IMR-90 (cell line): ENCODE measurements around the gene TAF4. TPM values are rescaled to one million over a fixed set of nuclear protein-coding genes. Genes with fewer than 3 reads are reported as not detected.

Experiments used
- ATAC-seq: fragments of 200-7000 bp; cut with Tn5 transposase; 2 replicates; pipeline ENCODE4 v1.9.1; 2020; ENCODE audit warnings: low read depth, mild to moderate bottlenecking, moderate library complexity
- BruUV-seq: library from RNA; stranded (reverse); fragments of 400-500 nt; replicated peaks from 2 replicates; lab custom pipeline; 2021; lab: Mats Ljungman, UMichigan
- CTCF ChIA-PET: fragments of 300-600 bp; formaldehyde crosslinking; extraction: SDS; loops from one replicate; lab custom pipeline; 2021; ENCODE audit warnings: antibody characterized with exemption; lab: Yijun Ruan, JAX
- POLR2A ChIA-PET: fragments of 300-600 bp; sonication (Branson Sonifier 250); formaldehyde crosslinking; loops from one replicate; lab custom pipeline; 2022; ENCODE audit warnings: antibody characterized with exemption; ENCODE audit not compliant: unreplicated experiment; lab: Charles Lee
- DNase-seq: peaks from one replicate; pipeline ENCODE4 v3.0.0; 2013
- H2AFZ ChIP-seq: replicated peaks from 2 replicates; pipeline ENCODE3; 2013; ENCODE audit warnings: low read length, mild to moderate bottlenecking; ENCODE audit not compliant: poor library complexity
- H2AK5ac ChIP-seq: 2 replicates; pipeline ENCODE4 v1.6.1; 2013; ENCODE audit warnings: low read depth, low read length, inconsistent platforms
- H2AK9ac ChIP-seq: replicated peaks from 2 replicates; pipeline ENCODE3; 2013; ENCODE audit warnings: mild to moderate bottlenecking, low read depth, low read length, moderate library complexity; ENCODE audit not compliant: poor library complexity
- H2BK120ac ChIP-seq: 2 replicates; pipeline ENCODE4 v1.6.1; 2013; ENCODE audit warnings: low read depth, low read length, inconsistent platforms
- H2BK15ac ChIP-seq: 3 replicates; pipeline ENCODE4 v1.6.1; 2013; ENCODE audit warnings: low read depth, low read length, inconsistent platforms
- H2BK20ac ChIP-seq: 2 replicates; pipeline ENCODE4 v1.6.1; 2013; ENCODE audit warnings: low read depth, mild to moderate bottlenecking, inconsistent platforms, low read length, moderate library complexity
- H2BK5ac ChIP-seq: 2 replicates; pipeline ENCODE4 v1.6.1; 2013; ENCODE audit warnings: mild to moderate bottlenecking, low read depth, low read length, inconsistent platforms; ENCODE audit not compliant: poor library complexity, severe bottlenecking
- H3K14ac ChIP-seq: replicated peaks from 2 replicates; pipeline ENCODE4 v1.6.1; 2013; ENCODE audit warnings: low read depth, low read length, inconsistent platforms
- H3K18ac ChIP-seq: 2 replicates; pipeline ENCODE4 v1.6.1; 2013; ENCODE audit warnings: low read depth, low read length, control low read depth
- H3K23ac ChIP-seq: 2 replicates; pipeline ENCODE4 v1.6.1; 2013; ENCODE audit warnings: low read depth, low read length, inconsistent platforms
- H3K27ac ChIP-seq: 2 replicates; pipeline ENCODE4 v1.5.1; 2013; ENCODE audit warnings: mild to moderate bottlenecking, control low read depth, low read length; ENCODE audit not compliant: insufficient read depth
- H3K27me3 ChIP-seq: 2 replicates; pipeline ENCODE4 v1.6.1; 2013; ENCODE audit warnings: low read length; ENCODE audit not compliant: control insufficient read depth, insufficient read depth
- H3K36me3 ChIP-seq: 2 replicates; pipeline ENCODE4 v1.6.1; 2013; ENCODE audit warnings: low read length, mixed read lengths; ENCODE audit not compliant: control insufficient read depth, insufficient read depth
- H3K4ac ChIP-seq: 2 replicates; pipeline ENCODE4 v1.6.1; 2013; ENCODE audit warnings: low read depth, low read length, inconsistent platforms
- H3K4me1 ChIP-seq: 2 replicates; pipeline ENCODE4 v1.6.1; 2013; ENCODE audit warnings: low read length, mixed read lengths; ENCODE audit not compliant: control insufficient read depth, insufficient read depth
- H3K4me2 ChIP-seq: 2 replicates; pipeline ENCODE4 v1.6.1; 2013; ENCODE audit warnings: low read depth, mild to moderate bottlenecking, control low read depth, low read length, moderate library complexity
- H3K4me3 ChIP-seq: 2 replicates; pipeline ENCODE4 v1.5.1; 2013; ENCODE audit warnings: low read depth, mild to moderate bottlenecking, control low read depth, low read length, moderate library complexity; ENCODE audit not compliant: insufficient read depth
- H3K56ac ChIP-seq: 2 replicates; pipeline ENCODE4 v1.6.1; 2013; ENCODE audit warnings: low read length, inconsistent platforms; ENCODE audit not compliant: insufficient read depth; ENCODE audit errors: extremely low read depth
- H3K79me1 ChIP-seq, 2 experiments: 2 replicates each; pipeline ENCODE4 v1.6.1; 2013; ENCODE audit warnings: low read length in 2 of 2, inconsistent platforms in 1 of 2, low read depth in 1 of 2
- H3K9ac ChIP-seq: 2 replicates; pipeline ENCODE4 v1.6.1; 2013; ENCODE audit warnings: low read depth, low read length, control low read depth
- H3K9me1 ChIP-seq: 2 replicates; pipeline ENCODE4 v1.6.1; 2013; ENCODE audit warnings: low read length, inconsistent platforms; ENCODE audit not compliant: insufficient read depth
- H3K9me3 ChIP-seq: 2 replicates; pipeline ENCODE4 v1.6.1; 2013; ENCODE audit warnings: low read length; ENCODE audit not compliant: control insufficient read depth, insufficient read depth
- H4K20me1 ChIP-seq: 2 replicates; pipeline ENCODE4 v1.6.1; 2013; ENCODE audit warnings: low read length, inconsistent platforms; ENCODE audit not compliant: insufficient read depth
- H4K5ac ChIP-seq: 2 replicates; pipeline ENCODE4 v1.6.1; 2013; ENCODE audit warnings: mild to moderate bottlenecking, low read depth, low read length, control low read depth
- H4K8ac ChIP-seq, 2 experiments: 2 replicates each; pipeline ENCODE4 v1.6.1; 2013; ENCODE audit warnings: low read depth in 2 of 2, low read length in 2 of 2, control low read depth in 1 of 2, inconsistent platforms in 1 of 2
- H4K91ac ChIP-seq: 2 replicates; pipeline ENCODE4 v1.6.1; 2013; ENCODE audit warnings: low read depth, low read length, inconsistent platforms; ENCODE audit not compliant: insufficient read depth
- BHLHE40 ChIP-seq: fragments of 150-350 bp; IDR thresholded peaks from 2 replicates; pipeline ENCODE4 v1.6.1; 2016; ENCODE audit warnings: mild to moderate bottlenecking, low read depth, low read length
- CEBPB ChIP-seq: IDR thresholded peaks from 2 replicates; pipeline ENCODE4 v1.6.1; 2012; ENCODE audit warnings: low read depth, low read length, improper control_type of control experiment
- CHD1 ChIP-seq: IDR thresholded peaks from 2 replicates; pipeline ENCODE4 v1.6.1; 2012; ENCODE audit warnings: low read depth, low read length, improper control_type of control experiment
- FOS ChIP-seq: fragments of 150-350 bp; IDR thresholded peaks from 2 replicates; pipeline ENCODE4 v1.6.1; 2016; ENCODE audit warnings: low read depth, low read length
- MAFK ChIP-seq: IDR thresholded peaks from 2 replicates; pipeline ENCODE4 v1.6.1; 2012; ENCODE audit warnings: low read depth, low read length, improper control_type of control experiment
- MAZ ChIP-seq: IDR thresholded peaks from 2 replicates; pipeline ENCODE4 v1.6.1; 2012; ENCODE audit warnings: low read depth, mild to moderate bottlenecking, low read length, improper control_type of control experiment, moderate library complexity, borderline replicate concordance
- MXI1 ChIP-seq: IDR thresholded peaks from 2 replicates; pipeline ENCODE4 v1.6.1; 2012; ENCODE audit warnings: low read depth, mild to moderate bottlenecking, low read length, moderate library complexity, borderline replicate concordance
- NFE2L2 ChIP-seq: fragments of 150-350 bp; IDR thresholded peaks from 2 replicates; pipeline ENCODE4 v1.6.1; 2016; ENCODE audit warnings: low read depth, mild to moderate bottlenecking, low read length
- POLR2A ChIP-seq: IDR thresholded peaks from 2 replicates; pipeline ENCODE4 v1.6.1; 2012; ENCODE audit warnings: mild to moderate bottlenecking, low read depth, low read length
- RAD21 ChIP-seq: IDR thresholded peaks from 2 replicates; pipeline ENCODE4 v1.6.1; 2012; ENCODE audit warnings: low read length, improper control_type of control experiment
- RCOR1 ChIP-seq: IDR thresholded peaks from 2 replicates; pipeline ENCODE4 v1.6.1; 2012; ENCODE audit warnings: mild to moderate bottlenecking, low read length, improper control_type of control experiment; ENCODE audit not compliant: insufficient replicate concordance
- RFX5 ChIP-seq: IDR thresholded peaks from 2 replicates; pipeline ENCODE4 v1.8.0; 2012; ENCODE audit warnings: low read depth, mild to moderate bottlenecking, low read length, moderate library complexity
- SMC3 ChIP-seq: fragments of 150-350 bp; IDR thresholded peaks from 2 replicates; pipeline ENCODE4 v1.6.1; 2016; ENCODE audit warnings: low read depth, mild to moderate bottlenecking, antibody characterized with exemption, low read length, moderate library complexity
- WGBS, 2 experiments: methylation state at CpG; one replicate each; pipeline versions ENCODE4 v1.1.5 to v1.1.7; 2013; ENCODE audit warnings: missing lambda C conversion rate in 2 of 2; ENCODE audit not compliant: insufficient read length in 1 of 2; ENCODE audit errors: extremely low coverage in 2 of 2; 5-methylcytosine and 5-hydroxymethylcytosine counted together
- dilution Hi-C: fragments of 300-500 bp; cut with HindIII; formaldehyde crosslinking; loops from one replicate; pipeline ENCODE4 v1.14.3; 2018; ENCODE audit warnings: low sequenced_read_pairs; ENCODE audit not compliant: unreplicated experiment
- in situ Hi-C: fragments of 300-500 bp; cut with MboI; formaldehyde crosslinking; loops from 3 replicates; pipeline ENCODE4 v1.14.3; 2019; ENCODE audit warnings: low sequenced_read_pairs, inconsistent platforms, mixed read lengths
- intact Hi-C: fragments of 100-400 bp; cut with micrococcal nuclease; formaldehyde crosslinking; loops from 2 replicates; pipeline ENCODE4 v1.10.0; 2022
- polyA plus RNA-seq, 3 experiments: library from polyadenylated mRNA; depleted of rRNA; stranded (reverse); fragments of >200 nt; gene quantifications; 2 replicates each; pipeline ENCODE4 v1.2.3, GENCODE V29; 2012; ENCODE audit warnings: low replicate concordance in 1 of 3
- total RNA-seq: library from RNA; depleted of rRNA; stranded (reverse); fragments of >200 nt; gene quantifications from 2 replicates; pipeline ENCODE4 v1.2.3, GENCODE V29; 2012
- TF ChIP-seq, protein P1 (sequence below): conservative IDR thresholded peaks from 2 replicates; pipeline ENCODE4 v1.5.1; 2012; ENCODE audit warnings: mild to moderate bottlenecking, low read depth, low read length, improper control_type of control experiment
- TF ChIP-seq, protein P2 (sequence below): fragments of 150-350 bp; IDR thresholded peaks from 2 replicates; pipeline ENCODE4 v1.6.1; 2016; ENCODE audit warnings: low read depth, mild to moderate bottlenecking, low read length, moderate library complexity, borderline replicate concordance
- TF ChIP-seq, protein P3 (sequence below): fragments of 150-350 bp; IDR thresholded peaks from 2 replicates; pipeline ENCODE4 v1.6.1; 2017; ENCODE audit warnings: mild to moderate bottlenecking, antibody characterized with exemption, low read length, low read depth

TAF4 gene
- total and polyA plus RNA-seq, 2 of the 4 experiments (the other 2 are of a cell fraction): 1.4 to 5.1 TPM

DNA sequence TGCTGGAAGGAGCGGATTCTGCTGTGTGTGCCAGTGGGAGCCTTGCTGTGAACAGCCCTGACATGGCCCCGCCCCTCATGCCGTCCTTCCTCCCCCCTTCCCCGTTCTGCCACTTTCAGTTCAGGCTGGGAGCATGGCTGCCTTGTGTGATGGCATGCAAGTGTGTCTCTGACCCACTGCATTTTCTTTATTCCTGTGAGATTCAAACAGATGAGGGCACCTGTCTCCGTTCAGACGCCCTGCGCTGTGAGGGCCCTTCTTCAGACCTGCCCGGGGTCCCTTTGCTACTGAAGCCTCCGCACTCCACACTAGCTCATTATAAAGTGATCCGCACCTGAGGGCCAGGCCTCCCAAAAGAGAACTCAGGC is 88.3 kb downstream of the TAF4 start:
- TF ChIP-seq BHLHE40 (no peak), FOS (no peak), RAD21 (no peak), NFE2L2 (no peak), SMC3 (no peak), RFX5 (no peak), CEBPB (no peak), MXI1 (no peak), CHD1 (no peak), RCOR1 (no peak), MAZ (no peak), POLR2A (no peak), MAFK (no peak)
- TF ChIP-seq, protein P1, sequence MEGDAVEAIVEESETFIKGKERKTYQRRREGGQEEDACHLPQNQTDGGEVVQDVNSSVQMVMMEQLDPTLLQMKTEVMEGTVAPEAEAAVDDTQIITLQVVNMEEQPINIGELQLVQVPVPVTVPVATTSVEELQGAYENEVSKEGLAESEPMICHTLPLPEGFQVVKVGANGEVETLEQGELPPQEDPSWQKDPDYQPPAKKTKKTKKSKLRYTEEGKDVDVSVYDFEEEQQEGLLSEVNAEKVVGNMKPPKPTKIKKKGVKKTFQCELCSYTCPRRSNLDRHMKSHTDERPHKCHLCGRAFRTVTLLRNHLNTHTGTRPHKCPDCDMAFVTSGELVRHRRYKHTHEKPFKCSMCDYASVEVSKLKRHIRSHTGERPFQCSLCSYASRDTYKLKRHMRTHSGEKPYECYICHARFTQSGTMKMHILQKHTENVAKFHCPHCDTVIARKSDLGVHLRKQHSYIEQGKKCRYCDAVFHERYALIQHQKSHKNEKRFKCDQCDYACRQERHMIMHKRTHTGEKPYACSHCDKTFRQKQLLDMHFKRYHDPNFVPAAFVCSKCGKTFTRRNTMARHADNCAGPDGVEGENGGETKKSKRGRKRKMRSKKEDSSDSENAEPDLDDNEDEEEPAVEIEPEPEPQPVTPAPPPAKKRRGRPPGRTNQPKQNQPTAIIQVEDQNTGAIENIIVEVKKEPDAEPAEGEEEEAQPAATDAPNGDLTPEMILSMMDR: no peak
- TF ChIP-seq, protein P2, sequence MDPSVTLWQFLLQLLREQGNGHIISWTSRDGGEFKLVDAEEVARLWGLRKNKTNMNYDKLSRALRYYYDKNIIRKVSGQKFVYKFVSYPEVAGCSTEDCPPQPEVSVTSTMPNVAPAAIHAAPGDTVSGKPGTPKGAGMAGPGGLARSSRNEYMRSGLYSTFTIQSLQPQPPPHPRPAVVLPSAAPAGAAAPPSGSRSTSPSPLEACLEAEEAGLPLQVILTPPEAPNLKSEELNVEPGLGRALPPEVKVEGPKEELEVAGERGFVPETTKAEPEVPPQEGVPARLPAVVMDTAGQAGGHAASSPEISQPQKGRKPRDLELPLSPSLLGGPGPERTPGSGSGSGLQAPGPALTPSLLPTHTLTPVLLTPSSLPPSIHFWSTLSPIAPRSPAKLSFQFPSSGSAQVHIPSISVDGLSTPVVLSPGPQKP: no peak
- TF ChIP-seq, protein P3, sequence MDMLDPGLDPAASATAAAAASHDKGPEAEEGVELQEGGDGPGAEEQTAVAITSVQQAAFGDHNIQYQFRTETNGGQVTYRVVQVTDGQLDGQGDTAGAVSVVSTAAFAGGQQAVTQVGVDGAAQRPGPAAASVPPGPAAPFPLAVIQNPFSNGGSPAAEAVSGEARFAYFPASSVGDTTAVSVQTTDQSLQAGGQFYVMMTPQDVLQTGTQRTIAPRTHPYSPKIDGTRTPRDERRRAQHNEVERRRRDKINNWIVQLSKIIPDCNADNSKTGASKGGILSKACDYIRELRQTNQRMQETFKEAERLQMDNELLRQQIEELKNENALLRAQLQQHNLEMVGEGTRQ: no peak

More for the DNA sequence above, 88.3 kb downstream of the TAF4 start:
- dilution Hi-C loops (no loop called here), in situ Hi-C loops (no loop called here), intact Hi-C loops (no loop called here)
- Histone ChIP-seq H3K9ac (no peak overlapping the region), H2BK15ac (no peak overlapping the region), H2AFZ (no peak overlapping the region), H3K4ac (no peak overlapping the region), H2BK20ac (no peak overlapping the region), H4K91ac (no peak overlapping the region), H4K20me1 (no peaks in the 10 kb centered on the region), H2AK9ac (no peak overlapping the region), H3K56ac (no peak overlapping the region), H3K23ac (no peak overlapping the region), H2AK5ac (no peak overlapping the region), H3K79me1 (peaks cover 0 to 3% of the 10 kb centered on the region in 2 experiments; a peak in 2 of 4 replicates), H3K18ac (no peak overlapping the region), H3K4me1 (no peaks in the 10 kb centered on the region), H3K36me3 (peaks cover 21% of the 10 kb centered on the region), H3K27ac (no peak overlapping the region), H3K27me3 (no peaks in the 10 kb centered on the region), H3K9me1 (peaks cover 3% of the 10 kb centered on the region; the same call in 1 of the 2 replicates), H2BK120ac (no peak overlapping the region), H4K5ac (no peak overlapping the region), H4K8ac (no peak overlapping the region), H3K4me3 (no peak overlapping the region), H2BK5ac (no peak overlapping the region), H3K9me3 (no peaks in the 10 kb centered on the region), H3K14ac (no peak overlapping the region), H3K4me2 (no peak overlapping the region)
- no peak for ATAC-seq
- POLR2A ChIA-PET: no interaction called here
- no CpG with 5 or more reads among the region's 10 CpGs for WGBS, 2 experiments
- CTCF ChIA-PET: no interaction called here
- DNase-seq: no peak
- BruUV-seq: no TSS peak
